OCI-LY7 (cell line): ENCODE data around the gene RPS6KA5. TPM values are rescaled to one million over a fixed set of nuclear protein-coding genes. Genes with fewer than 3 reads are reported as not detected.

ENCODE experiments used
- BruUV-seq: library from RNA; stranded (reverse); fragments of 400-500 nt; replicated peaks from 2 replicates; lab custom pipeline; 2021; lab: Mats Ljungman, UMichigan
- CTCF ChIA-PET: fragments of 300-600 bp; sonication (Branson Sonifier 250); formaldehyde crosslinking; loops from one replicate; lab custom pipeline; 2022; ENCODE audit warnings: antibody characterized with exemption; ENCODE audit not compliant: unreplicated experiment; lab: Charles Lee
- POLR2A ChIA-PET: fragments of 300-600 bp; sonication (Branson Sonifier 250); formaldehyde crosslinking; loops from one replicate; lab custom pipeline; 2022; ENCODE audit warnings: antibody characterized with exemption; lab: Charles Lee
- DNase-seq: peaks from one replicate; pipeline ENCODE4 v3.0.0-alpha.2; 2015; ENCODE audit warnings: low spot score
- H2AFZ ChIP-seq: fragments of 200-600 bp; sonication (generic), shearing (Covaris generic); 2 replicates; pipeline ENCODE4 v1.6.1; 2014; ENCODE audit warnings: mild to moderate bottlenecking, antibody characterized with exemption, low read length, moderate library complexity
- H3K27ac ChIP-seq: fragments of 200-600 bp; sonication (generic); 2 replicates; pipeline ENCODE4 v1.5.1; 2014; ENCODE audit warnings: mixed run types, low read depth, mild to moderate bottlenecking, moderate library complexity, low read length, inconsistent platforms; ENCODE audit not compliant: poor library complexity, severe bottlenecking
- H3K36me3 ChIP-seq: fragments of 200-600 bp; sonication (generic); 2 replicates; pipeline ENCODE4 v1.6.1; 2014; ENCODE audit warnings: mild to moderate bottlenecking, antibody characterized with exemption, low read length, moderate library complexity, mixed read lengths; ENCODE audit not compliant: insufficient read depth
- H3K4me1 ChIP-seq: fragments of 200-600 bp; sonication (generic); 2 replicates; pipeline ENCODE4 v1.5.1; 2014; ENCODE audit warnings: mild to moderate bottlenecking, low read length; ENCODE audit not compliant: insufficient read depth, poor library complexity, severe bottlenecking
- H3K4me2 ChIP-seq: fragments of 200-600 bp; sonication (generic); 2 replicates; pipeline ENCODE4 v1.6.1; 2014; ENCODE audit warnings: mild to moderate bottlenecking, low read length
- H3K4me3 ChIP-seq: fragments of 200-600 bp; sonication (generic); 2 replicates; pipeline ENCODE4 v1.5.1; 2014; ENCODE audit warnings: mild to moderate bottlenecking, low read depth, low read length; ENCODE audit not compliant: poor library complexity, severe bottlenecking
- H3K79me2 ChIP-seq: fragments of 200-600 bp; sonication (generic); 2 replicates; pipeline ENCODE4 v1.6.1; 2016; ENCODE audit warnings: low read depth, mild to moderate bottlenecking, low read length, moderate library complexity, mixed read lengths; ENCODE audit not compliant: insufficient read depth
- H3K9me2 ChIP-seq: fragments of 200-600 bp; sonication (generic); 2 replicates; pipeline ENCODE4 v1.6.1; 2016; ENCODE audit warnings: mild to moderate bottlenecking, low read length, mixed read lengths; ENCODE audit not compliant: insufficient read depth
- H3K9me3 ChIP-seq: fragments of 200-600 bp; sonication (generic); 2 replicates; pipeline ENCODE4 v1.6.1; 2014; ENCODE audit warnings: mild to moderate bottlenecking, mixed run types, low read length, mixed read lengths
- H4K20me1 ChIP-seq: fragments of 200-600 bp; sonication (generic); 2 replicates; pipeline ENCODE4 v1.6.1; 2014; ENCODE audit warnings: mild to moderate bottlenecking, antibody characterized with exemption, low read length, moderate library complexity, mixed read lengths; ENCODE audit not compliant: insufficient read depth
- CTCF ChIP-seq: fragments of 200-600 bp; sonication (generic); conservative IDR thresholded peaks from 2 replicates; pipeline ENCODE4 v1.5.1; 2014; ENCODE audit warnings: mild to moderate bottlenecking, antibody characterized with exemption, low read length, moderate library complexity, mixed read lengths
- EZH2phosphoT487 ChIP-seq: fragments of 200-600 bp; sonication (generic); IDR thresholded peaks from 2 replicates; pipeline ENCODE4 v1.6.1; 2018; ENCODE audit warnings: low read depth, borderline replicate concordance, mild to moderate bottlenecking, mixed run types, antibody characterized with exemption, low read length, moderate library complexity, mixed read lengths
- intact Hi-C: fragments of 100-400 bp; cut with micrococcal nuclease; formaldehyde crosslinking; loops from one replicate; pipeline ENCODE4 v1.10.0; 2022; ENCODE audit not compliant: unreplicated experiment
- total RNA-seq, 2 experiments: library from RNA; depleted of rRNA in 1 of 2; stranded (reverse); fragments of >200 nt in 1 of 2; shearing (Covaris generic) in 1 of 2; gene quantifications; 2 replicates each; pipeline ENCODE4 v1.2.3, GENCODE V29; 2014 to 2022

Gene RPS6KA5
- total RNA-seq, 2 experiments from 2014 or later, result 9.6 to 12.7 TPM

- TF ChIP-seq CTCF (no peak), EZH2phosphoT487 (no peak)
- DNase-seq, result no peak
- intact Hi-C loops, result no loop called here
Observed at GRCh38 chr14:90942511-90942910, 117.9 kb downstream of the RPS6KA5 start.

GRCh38 chr14:90941706-90942105 lies 118.7 kb downstream of the RPS6KA5 start:
- BruUV-seq, result no TSS peak
- intact Hi-C loops, result no loop called here
- POLR2A ChIA-PET, result no interaction called here

More at GRCh38 chr14:90942511-90942910, 117.9 kb downstream of the RPS6KA5 start:
- H3K79me2 ChIP-seq, result no peaks in the 10 kb centered on the region
- H3K9me3 ChIP-seq, result 0 out of 2 replicates have a peak, but pooled peaks cover 7% of the 10 kb centered on the region
- H3K9me2 ChIP-seq, result no peaks in the 10 kb centered on the region
- no peak overlapping the region for H2AFZ ChIP-seq
- H3K36me3 ChIP-seq, result peaks cover 9% of the 10 kb centered on the region; the same call in 1 of the 2 replicates
- POLR2A ChIA-PET, result no interaction called here
- no peaks in the 10 kb centered on the region for H4K20me1 ChIP-seq
- H3K4me2 ChIP-seq, result no peak overlapping the region
- H3K27ac ChIP-seq, result no peak overlapping the region
- BruUV-seq, result no TSS peak
- H3K4me3 ChIP-seq, result no peak overlapping the region
- H3K4me1 ChIP-seq, result no peaks in the 10 kb centered on the region
- CTCF ChIA-PET, result no interaction called here

More at GRCh38 chr14:90941706-90942105, 118.7 kb downstream of the RPS6KA5 start:
- no peak overlapping the region for H2AFZ ChIP-seq
- TF ChIP-seq EZH2phosphoT487 (no peak), CTCF (no peak)
- 0 out of 2 replicates have a peak, but pooled peaks cover 7% of the 10 kb centered on the region for H3K9me3 ChIP-seq
- no peaks in the 10 kb centered on the region for H4K20me1 ChIP-seq
- H3K4me2 ChIP-seq, result no peak overlapping the region
- no peak for DNase-seq
- CTCF ChIA-PET, result no interaction called here
- H3K27ac ChIP-seq, result no peak overlapping the region
- peaks cover 9% of the 10 kb centered on the region; the same call in 1 of the 2 replicates for H3K36me3 ChIP-seq
- no peaks in the 10 kb centered on the region for H3K79me2 ChIP-seq
- no peaks in the 10 kb centered on the region for H3K4me1 ChIP-seq
- no peaks in the 10 kb centered on the region for H3K9me2 ChIP-seq
- H3K4me3 ChIP-seq, result no peak overlapping the region
